Ammon's horn (tissue), 1 donor: ENCODE measurements around the gene TBX21.

Experiments
- DNase-seq: peaks from one replicate; pipeline ENCODE4 v3.0.0-alpha.2; 2016; ENCODE audit warnings: low spot score

Gene TBX21

DNA sequence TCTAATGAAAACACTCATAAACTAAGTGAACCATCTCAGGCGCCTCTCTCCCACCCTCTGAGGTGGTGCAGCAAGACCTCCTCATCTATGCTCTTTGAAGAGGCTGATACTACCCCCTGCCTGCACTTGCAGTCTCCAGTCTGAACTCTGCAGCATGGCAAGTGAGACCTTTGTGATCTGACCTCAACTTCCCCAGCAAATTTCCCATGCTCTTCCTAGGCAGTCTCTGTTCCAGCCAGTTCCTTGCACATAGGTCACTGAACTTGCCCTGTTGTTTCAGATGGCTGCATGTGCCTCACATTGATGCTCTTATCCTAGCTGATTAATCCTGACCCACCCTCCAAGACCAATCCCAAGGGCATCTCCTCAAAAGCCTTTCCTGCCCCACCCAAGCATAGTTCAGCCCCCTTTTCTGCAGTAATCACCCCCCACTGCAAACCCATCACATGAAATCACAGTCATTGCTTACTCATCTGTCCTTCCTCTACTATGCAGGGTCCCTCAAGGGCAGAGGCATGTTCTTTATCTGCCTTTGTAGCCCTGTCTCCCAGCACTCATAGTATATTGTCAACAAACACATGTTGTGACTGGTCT lies 42.0 kb downstream of the TBX21 start:
- no peak for DNase-seq

DNA sequence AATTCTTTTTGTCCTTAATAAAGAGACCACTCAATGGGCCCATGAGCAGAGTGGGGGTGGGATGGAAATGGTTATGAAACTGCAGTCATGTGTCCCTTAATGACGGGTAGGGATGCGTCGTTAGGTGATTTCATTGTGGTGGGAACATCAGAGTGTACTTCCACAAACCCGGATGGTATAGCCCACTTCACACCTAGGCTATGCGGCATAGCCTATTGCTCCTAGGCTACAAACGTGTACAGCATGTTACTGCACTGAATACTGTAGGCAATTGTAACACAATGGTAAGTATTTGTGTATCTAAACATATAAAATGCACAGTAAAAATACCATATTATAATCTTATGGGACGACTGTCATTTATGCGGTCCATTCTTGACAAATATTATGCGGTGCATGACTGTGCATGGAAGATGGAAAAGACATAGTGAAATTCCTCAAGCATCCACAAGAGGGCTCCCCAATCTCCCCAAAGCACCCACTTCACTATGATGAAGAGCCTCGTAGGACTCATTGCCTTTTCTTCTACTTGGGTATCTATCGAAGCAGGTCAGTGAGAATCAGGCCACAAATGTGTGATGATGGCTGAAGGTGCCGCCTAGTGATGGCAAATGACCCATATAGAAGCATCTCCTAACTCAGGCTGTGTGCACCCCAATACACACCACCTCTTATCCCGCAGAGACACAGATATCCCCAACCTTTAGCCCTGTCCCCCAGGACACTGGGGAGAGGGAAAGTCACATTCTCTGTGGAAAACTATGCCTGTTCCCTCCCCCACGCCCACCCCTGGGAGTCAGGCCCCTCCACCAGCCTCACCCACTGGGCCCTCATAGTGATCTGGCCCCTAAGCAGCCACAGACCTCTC lies 43.5 kb downstream of the TBX21 start:
- peak; percentile 21 for DNase-seq

DNA sequence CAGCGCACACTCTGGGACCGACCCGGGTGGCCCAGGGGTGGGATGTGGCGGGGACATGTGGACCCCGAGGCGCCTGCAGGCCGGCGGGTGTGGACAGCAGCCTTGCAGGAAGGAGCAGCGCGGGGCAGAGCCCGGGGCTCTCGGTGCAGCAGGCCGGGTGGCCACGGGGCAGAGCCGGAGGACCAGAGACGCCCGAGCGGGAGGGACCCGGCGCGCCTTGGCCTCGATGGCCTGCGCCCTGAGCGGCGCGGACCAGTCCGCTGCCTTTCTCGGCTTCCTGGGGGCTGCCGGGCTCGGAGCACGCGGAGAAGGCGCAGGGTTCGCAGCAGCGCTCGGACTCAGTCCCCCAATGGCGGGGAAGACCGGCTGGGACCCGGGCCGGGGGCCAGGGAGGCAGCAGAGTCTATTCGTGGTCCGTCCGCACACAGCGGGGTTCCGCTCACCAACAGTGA lies 45.2 kb downstream of the TBX21 start:
- no peak for DNase-seq

GRCh38 chr17:47781397-47781796 lies 48.4 kb downstream of the TBX21 start:
- DNase-seq: no peak

- no peak for DNase-seq
Observed at GRCh38 chr17:47785538-47786123, 52.6 kb downstream of the TBX21 start.

DNA sequence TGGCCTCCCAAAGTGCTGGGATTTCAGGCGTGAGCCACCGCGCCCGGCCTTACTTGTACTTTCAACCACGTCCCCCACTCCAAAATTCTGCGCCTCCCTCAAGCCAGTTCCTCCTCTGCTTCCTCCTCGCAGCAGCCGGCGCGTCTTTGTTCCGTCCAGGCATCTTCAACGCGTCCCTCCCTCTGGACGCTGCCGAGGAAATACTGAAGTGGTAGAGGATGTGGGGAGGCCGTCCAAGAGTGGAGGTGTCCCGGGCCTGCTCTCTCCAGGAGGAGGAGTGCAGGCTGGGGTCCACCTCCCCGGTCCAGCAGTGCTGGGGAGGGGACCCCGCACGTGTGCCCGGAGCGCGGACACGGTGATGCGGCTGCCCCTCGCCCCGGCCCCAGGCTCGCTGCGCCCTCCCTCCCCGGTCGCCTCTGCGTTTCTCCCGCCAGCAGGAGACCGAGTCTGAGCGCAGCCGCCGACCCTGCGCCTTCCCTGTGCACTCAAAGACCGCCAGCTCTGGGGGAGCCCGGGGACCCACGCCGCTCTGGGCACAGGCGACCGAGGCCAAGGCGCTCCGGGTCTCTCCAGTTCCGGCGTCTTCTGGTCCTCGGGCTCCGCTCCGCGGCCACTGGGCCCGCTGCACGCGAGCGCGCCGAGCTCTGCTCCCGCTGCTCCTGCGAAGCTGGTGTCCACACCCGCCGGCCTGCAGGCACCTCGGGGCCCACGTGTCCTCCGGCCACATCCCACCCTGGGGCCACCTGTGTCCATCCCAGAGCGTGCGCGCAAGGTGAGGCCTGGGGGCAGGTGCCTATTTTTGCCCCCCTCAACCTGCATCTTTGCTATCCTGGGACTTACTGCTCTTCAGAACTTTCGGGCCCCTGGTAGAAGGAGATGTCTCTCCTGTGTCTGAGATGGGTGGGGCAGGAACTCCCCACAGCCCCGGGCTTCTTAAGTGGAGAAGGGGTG lies 56.9 kb downstream of the TBX21 start:
- DNase-seq: peak; percentile 48

- no peak for DNase-seq
Observed at GRCh38 chr17:47791025-47791424, 58.0 kb downstream of the TBX21 start.

- no peak for DNase-seq
Observed at GRCh38 chr17:47792457-47792856, 59.4 kb downstream of the TBX21 start.

DNA sequence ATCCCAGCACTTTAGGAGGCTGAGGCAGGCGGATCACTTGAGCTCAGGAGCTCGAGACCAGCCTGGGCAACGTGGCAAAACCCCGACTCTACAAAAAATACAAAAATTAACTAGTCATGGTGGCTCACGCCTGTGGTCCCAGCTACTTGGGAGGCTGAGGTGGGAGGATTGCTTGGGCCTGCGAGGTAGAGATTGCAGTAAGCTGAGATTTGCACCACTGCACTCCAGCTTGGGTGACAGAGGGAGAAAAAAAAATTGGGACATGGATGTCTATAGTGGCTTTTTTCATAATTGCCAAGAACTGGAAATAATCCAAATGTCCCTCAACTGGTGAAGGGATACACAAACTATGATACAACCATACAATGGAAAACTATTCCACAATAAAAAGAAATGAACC lies 59.9 kb downstream of the TBX21 start:
- no peak for DNase-seq
